K562 (cell line): ENCODE results near the gene KCNQ4. TPM values are rescaled to one million over a fixed set of nuclear protein-coding genes. Genes with fewer than 3 reads are reported as not detected.

Experiments
- ATAC-seq: fragments of 200-7000 bp; cut with Tn5 transposase; 3 replicates; pipeline ENCODE4 v1.9.1; 2020; ENCODE audit warnings: moderate library complexity
- BruUV-seq: library from RNA; stranded (reverse); fragments of 400-500 nt; replicated peaks from 2 replicates; lab custom pipeline; 2021; lab: Mats Ljungman, UMichigan
- CTCF ChIA-PET: fragments of 300-600 bp; formaldehyde crosslinking; extraction: SDS; loops from one replicate; lab custom pipeline; 2021; ENCODE audit warnings: low intra/inter-chr PET ratio; lab: Yijun Ruan, JAX
- POLR2A ChIA-PET: fragments of 300-600, 350-650 bp; sonication (Branson Sonifier 250); formaldehyde crosslinking; extraction: SDS; loops from one replicate; lab custom pipeline; 2021; ENCODE audit warnings: antibody characterized with exemption, inconsistent platforms; lab: Yijun Ruan, JAX
- DNase-seq, 4 experiments: peaks; one replicate each; pipeline versions ENCODE4 v3.0.0 to v3.0.0-alpha.2; 2011 to 2018; ENCODE audit warnings: low spot score in 3 of 4, mixed read lengths in 3 of 4; ENCODE audit errors: extremely low read depth in 1 of 4
- FAIRE-seq: peaks from 2 replicates; lab custom pipeline; 2011; peaks lifted over from hg19 to GRCh38; lab: Jason Lieb, UNC
- H2AFZ ChIP-seq: 2 replicates; pipeline ENCODE4 v1.6.0; 2011; ENCODE audit warnings: low read depth, low read length, control low read depth, inconsistent platforms
- H3K27ac ChIP-seq: fragments of 200-600 bp; 3 replicates; pipeline ENCODE4 v1.8.0; 2011; ENCODE audit warnings: low read depth, mild to moderate bottlenecking, control low read depth, inconsistent platforms, low read length, moderate library complexity, mixed read lengths; ENCODE audit errors: extremely low read depth
- H3K27me3 ChIP-seq, 2 experiments: fragments of 300-600 bp in 1 of 2; 2 replicates in 1 of 2; 3 replicates in 1 of 2; pipeline versions ENCODE4 v1.6.0 to v1.8.0; 2011; ENCODE audit warnings: inconsistent platforms in 2 of 2, low read length in 2 of 2, mild to moderate bottlenecking in 1 of 2, mixed read lengths in 1 of 2, moderate library complexity in 1 of 2; ENCODE audit not compliant: control insufficient read depth in 2 of 2, insufficient read depth in 2 of 2
- H3K36me3 ChIP-seq: fragments of 300-600 bp; 3 replicates; pipeline ENCODE4 v1.8.0; 2011; ENCODE audit warnings: mild to moderate bottlenecking, low read length, inconsistent platforms; ENCODE audit not compliant: control insufficient read depth, insufficient read depth
- H3K4me1 ChIP-seq, 2 experiments: fragments of 200-600 bp in 1 of 2; replicated peaks in 1 of 2; 2 replicates in 1 of 2; 3 replicates in 1 of 2; pipeline versions ENCODE4 v1.5.1 to v1.8.0; 2011; ENCODE audit warnings: inconsistent platforms in 2 of 2, low read length in 2 of 2, mild to moderate bottlenecking in 1 of 2, mixed read lengths in 1 of 2, moderate library complexity in 1 of 2; ENCODE audit not compliant: control insufficient read depth in 2 of 2, insufficient read depth in 2 of 2
- H3K4me2 ChIP-seq: 2 replicates; pipeline ENCODE4 v1.6.1; 2011; ENCODE audit warnings: low read length, control low read depth, inconsistent platforms, mixed read lengths; ENCODE audit not compliant: insufficient read depth
- H3K4me3 ChIP-seq: fragments of 200-600 bp; sonication (generic), shearing (Covaris generic); 2 replicates; pipeline ENCODE4 v1.5.1; 2016; ENCODE audit warnings: control low read depth, inconsistent platforms
- H3K79me2 ChIP-seq: fragments of 200-600 bp; 3 replicates; pipeline ENCODE4 v1.8.0; 2011; ENCODE audit warnings: low read length, inconsistent platforms; ENCODE audit not compliant: control insufficient read depth, insufficient read depth
- H3K9ac ChIP-seq, 2 experiments: 2 replicates each; pipeline versions ENCODE4 v1.6.0 to v1.6.1; 2011; ENCODE audit warnings: low read depth in 2 of 2, low read length in 2 of 2, control low read depth in 1 of 2, inconsistent platforms in 1 of 2, mild to moderate bottlenecking in 1 of 2, mixed read lengths in 1 of 2; ENCODE audit not compliant: insufficient read depth in 1 of 2
- H3K9me1 ChIP-seq: one replicate; pipeline ENCODE4 v1.6.0; 2011; ENCODE audit warnings: inconsistent platforms, mild to moderate bottlenecking, low read length, moderate library complexity; ENCODE audit not compliant: control insufficient read depth, insufficient read depth
- H3K9me3 ChIP-seq: replicated peaks from 2 replicates; pipeline ENCODE4 v1.5.1; 2011; ENCODE audit warnings: low read depth, low read length, inconsistent platforms; ENCODE audit not compliant: control insufficient read depth, insufficient read depth
- H4K20me1 ChIP-seq: replicated peaks from 2 replicates; pipeline ENCODE4 v1.6.1; 2011; ENCODE audit warnings: low read length, inconsistent platforms, mixed read lengths; ENCODE audit not compliant: control insufficient read depth, insufficient read depth
- BMI1 ChIP-seq: fragments of 150-350 bp; IDR thresholded peaks from 2 replicates; pipeline ENCODE4 v1.6.1; 2014; ENCODE audit warnings: low read length
- CTBP1 ChIP-seq: fragments of 450-650 bp; IDR thresholded peaks from 2 replicates; pipeline ENCODE4 v1.6.1; 2016; ENCODE audit warnings: borderline replicate concordance
- FOS ChIP-seq: IDR thresholded peaks from 3 replicates; pipeline ENCODE4 v1.6.1; 2011; ENCODE audit not compliant: insufficient read length; ENCODE audit errors: extremely low read depth
- JUN ChIP-seq, 2 experiments: sonication (generic) in 1 of 2; formaldehyde crosslinking in 1 of 2; IDR thresholded peaks; 2 replicates each; pipeline versions ENCODE4 v1.6.1 to v1.8.0; 2012 to 2022; ENCODE audit warnings: borderline replicate concordance in 2 of 2, mild to moderate bottlenecking in 2 of 2, improper control_type of control experiment in 1 of 2, low read depth in 1 of 2, low read length in 1 of 2, missing genetic modification reagents in 1 of 2
- MTA1 ChIP-seq: fragments of 450-650 bp; IDR thresholded peaks from 2 replicates; pipeline ENCODE4 v1.6.1; 2017; ENCODE audit warnings: borderline replicate concordance
- NCOR1 ChIP-seq: fragments of 450-650 bp; IDR thresholded peaks from 2 replicates; pipeline ENCODE4 v1.6.1; 2016; ENCODE audit warnings: mild to moderate bottlenecking, moderate library complexity
- SMARCA4 ChIP-seq: fragments of 450-650 bp; IDR thresholded peaks from 2 replicates; pipeline ENCODE4 v1.6.1; 2016
- SMC3 ChIP-seq: conservative IDR thresholded peaks from 2 replicates; pipeline ENCODE4 v1.6.1; 2011; ENCODE audit warnings: low read depth, low read length, improper control_type of control experiment; ENCODE audit not compliant: insufficient read depth
- SOX6 ChIP-seq: fragments of 450-650 bp; IDR thresholded peaks from 2 replicates; pipeline ENCODE4 v1.6.1; 2014; ENCODE audit warnings: mild to moderate bottlenecking
- TEAD2 ChIP-seq: fragments of 450-650 bp; IDR thresholded peaks from 2 replicates; pipeline ENCODE4 v1.6.1; 2016; ENCODE audit warnings: missing genetic modification characterization, control low read depth, missing compliant biosample characterization
- ZBTB17 ChIP-seq: fragments of 450-650 bp; formaldehyde crosslinking; IDR thresholded peaks from 2 replicates; pipeline ENCODE4 v1.4.0; 2020; ENCODE audit warnings: mild to moderate bottlenecking
- WGBS: fragments of 100-300 bp; shearing (Covaris generic); methylation state at CpG from one replicate; pipeline ENCODE4 v1.1.6; 2016; ENCODE audit warnings: low coverage, mixed read lengths; ENCODE audit not compliant: insufficient coverage; ENCODE audit errors: missing lambda C conversion rate; 5-methylcytosine and 5-hydroxymethylcytosine counted together
- in situ Hi-C: fragments of 300-500 bp; cut with MboI; formaldehyde crosslinking; loops from 4 replicates; pipeline ENCODE4 v1.15.0; 2018; ENCODE audit warnings: inconsistent platforms, mixed read lengths
- intact Hi-C: fragments of 100-400 bp; cut with micrococcal nuclease; formaldehyde crosslinking; loops from 2 replicates; pipeline ENCODE4 v1.14.2; 2022
- polyA plus RNA-seq, 8 experiments: library from polyadenylated mRNA; depleted of rRNA in 4 of 8; stranded (reverse) in 5 of 8; unstranded in 3 of 8; fragments of >200 nt; fragmentation: Nextera tagmentation in 2 of 8; fragmentation: Illumina TruSeq in 1 of 8; extraction: Ambion mirVana in 2 of 8; extraction: Trizol in 1 of 8; gene quantifications; 2 replicates each; pipeline versions ENCODE4 v1.2.1 to v1.2.3, GENCODE V29; 2011 to 2014; ENCODE audit warnings: inconsistent platforms in 1 of 8, missing spikeins in 1 of 8
- total RNA-seq, 7 experiments: library from RNA; depleted of rRNA in 6 of 7; stranded (reverse); fragments of >200 nt in 6 of 7; fragmentation: Illumina TruSeq in 2 of 7; extraction: Trizol in 2 of 7; gene quantifications; 2 replicates each; pipeline versions ENCODE4 v1.2.1 to v1.2.3, GENCODE V29; 2011 to 2021; ENCODE audit warnings: low replicate concordance in 1 of 7
- TF ChIP-seq, protein P1 (sequence below), 3 experiments: fragments of 200-800 bp in 1 of 3; sonication (Bioruptor generic) in 1 of 3; sonication (generic) in 1 of 3; formaldehyde crosslinking in 1 of 3; IDR thresholded peaks; 2 replicates each; pipeline versions ENCODE4 v1.6.1 to v1.8.0; 2016 to 2022; ENCODE audit warnings: mild to moderate bottlenecking in 2 of 3, missing compliant biosample characterization in 2 of 3, missing genetic modification characterization in 2 of 3, missing genetic modification reagents in 1 of 3
- TF ChIP-seq, protein P2 (sequence below): fragments of 250-450 bp; sonication (Bioruptor Pico); IDR thresholded peaks from 2 replicates; pipeline ENCODE4 v1.8.0; 2022; ENCODE audit warnings: inconsistent platforms
- TF ChIP-seq, protein P3 (sequence below): sonication (generic); IDR thresholded peaks from 2 replicates; pipeline ENCODE4 v1.6.1; 2016
- TF ChIP-seq, protein P4 (sequence below): conservative IDR thresholded peaks from 2 replicates; pipeline ENCODE4 v1.6.1; 2011; ENCODE audit warnings: low read depth, mild to moderate bottlenecking, low read length; ENCODE audit not compliant: control insufficient read depth

The KCNQ4 gene
- total and polyA plus RNA-seq, 9 of the 15 experiments (the other 6 are each of a cell fraction or from before 2014, with no cell fraction given): 0.07 to 4.1 (median 0.79) TPM

DNA sequence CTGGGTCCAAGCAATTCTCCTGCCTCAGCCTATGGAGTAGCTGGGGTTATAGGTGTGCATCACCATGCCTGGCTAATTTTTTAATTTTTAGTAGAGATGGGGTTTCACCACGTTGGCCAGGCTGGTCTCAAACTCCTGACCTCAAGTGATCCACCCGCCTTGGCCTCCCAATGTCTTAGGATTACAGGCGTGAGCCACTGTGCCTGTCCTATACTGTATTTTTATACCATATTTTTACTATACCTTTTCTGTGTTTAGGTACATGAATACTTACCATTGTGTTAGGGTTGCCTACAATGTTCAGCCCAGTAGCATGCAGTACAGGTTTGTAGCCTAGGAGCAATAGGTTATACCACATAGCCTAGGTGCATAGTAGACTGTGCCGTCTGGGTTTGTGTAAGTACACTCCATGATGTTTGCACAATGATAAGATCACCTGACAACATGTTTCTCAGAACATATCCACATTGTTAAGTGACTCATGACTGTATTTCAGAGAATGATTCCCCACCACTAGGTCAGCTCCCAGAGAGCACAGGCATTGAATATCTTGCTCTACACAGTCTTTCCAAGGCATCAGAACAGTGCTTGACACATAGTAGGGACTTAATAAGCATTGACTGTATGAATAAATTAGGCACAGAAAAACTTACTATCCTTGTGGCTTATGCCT lies 84.6 kb downstream of the KCNQ4 start:
- Histone ChIP-seq H3K4me2 (peak overlapping the region; percentile 53), H4K20me1 (no peaks in the 10 kb centered on the region), H3K9ac (0 out of 4 replicates have a peak overlapping the region, but pooled peaks have one; percentile 0 to 71), H3K36me3 (no peaks in the 10 kb centered on the region), H3K9me1 (no peaks in the 10 kb centered on the region), H3K79me2 (no peaks in the 10 kb centered on the region), H3K27me3 (no peaks in the 10 kb centered on the region; a peak in 1 of 5 replicates), H3K4me1 (peaks cover 40 to 53% of the 10 kb centered on the region in 2 experiments), H3K9me3 (peaks cover 4% of the 10 kb centered on the region; the same call in 1 of the 2 replicates), H3K4me3 (no peak overlapping the region), H2AFZ (peak overlapping the region; percentile 67), H3K27ac (peak overlapping the region; percentile 39)
- CTCF ChIA-PET: no interaction called here
- POLR2A ChIA-PET: interaction anchor here (0.7 to 1.7 kb wide), 7 partner anchors 8 to 82 kb away, joined by 3 to 7 read pairs (median 4); no protein-coding TSS in a partner anchor
- DNase-seq: peak in 3 of 4 experiments; percentile 48 to 83 (median 71)
- in situ Hi-C loops: no loop called here
- peak; percentile 85 for FAIRE-seq
- no TSS peak for BruUV-seq
- peak; percentile 79 for ATAC-seq
- 32% methylated on average over 4 of the region's 4 CpGs for WGBS
- intact Hi-C loops: no loop called here
- TF ChIP-seq MTA1 (peak; percentile 58; the same call in 1 of the 2 replicates), FOS (peak; percentile 57), SMARCA4 (peak; percentile 95), SOX6 (peak; percentile 95), ZBTB17 (CRISPR knock-in tag) (0 out of 2 replicates have a peak, but pooled peaks have one; percentile 59), SMC3 (0 out of 2 replicates have a peak, but pooled peaks have one; percentile 21), CTBP1 (peak; percentile 72; the same call in 1 of the 2 replicates), BMI1 (no peak), NCOR1 (peak; percentile 68), TEAD2 (tag) (peak; percentile 32; the same call in 1 of the 2 replicates), JUN (IDR thresholded peaks at IDR 0.05; ENCODE audit: borderline replicate concordance, low read depth, low read length) (peak; percentile 96), JUN (CRISPR knock-in tag; IDR thresholded peaks at IDR 0.05; ENCODE audit: borderline replicate concordance) (no peak)
- TF ChIP-seq, protein P1, sequence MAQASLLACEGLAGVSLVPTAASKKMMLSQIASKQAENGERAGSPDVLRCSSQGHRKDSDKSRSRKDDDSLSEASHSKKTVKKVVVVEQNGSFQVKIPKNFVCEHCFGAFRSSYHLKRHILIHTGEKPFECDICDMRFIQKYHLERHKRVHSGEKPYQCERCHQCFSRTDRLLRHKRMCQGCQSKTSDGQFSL (CRISPR knock-in tag; IDR thresholded peaks at IDR 0.05): no peak
- TF ChIP-seq, protein P1 (tag; IDR thresholded peaks at IDR 0.05): no peak
- TF ChIP-seq, protein P2, sequence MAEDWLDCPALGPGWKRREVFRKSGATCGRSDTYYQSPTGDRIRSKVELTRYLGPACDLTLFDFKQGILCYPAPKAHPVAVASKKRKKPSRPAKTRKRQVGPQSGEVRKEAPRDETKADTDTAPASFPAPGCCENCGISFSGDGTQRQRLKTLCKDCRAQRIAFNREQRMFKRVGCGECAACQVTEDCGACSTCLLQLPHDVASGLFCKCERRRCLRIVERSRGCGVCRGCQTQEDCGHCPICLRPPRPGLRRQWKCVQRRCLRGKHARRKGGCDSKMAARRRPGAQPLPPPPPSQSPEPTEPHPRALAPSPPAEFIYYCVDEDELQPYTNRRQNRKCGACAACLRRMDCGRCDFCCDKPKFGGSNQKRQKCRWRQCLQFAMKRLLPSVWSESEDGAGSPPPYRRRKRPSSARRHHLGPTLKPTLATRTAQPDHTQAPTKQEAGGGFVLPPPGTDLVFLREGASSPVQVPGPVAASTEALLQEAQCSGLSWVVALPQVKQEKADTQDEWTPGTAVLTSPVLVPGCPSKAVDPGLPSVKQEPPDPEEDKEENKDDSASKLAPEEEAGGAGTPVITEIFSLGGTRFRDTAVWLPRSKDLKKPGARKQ: no peak
- TF ChIP-seq, protein P3, sequence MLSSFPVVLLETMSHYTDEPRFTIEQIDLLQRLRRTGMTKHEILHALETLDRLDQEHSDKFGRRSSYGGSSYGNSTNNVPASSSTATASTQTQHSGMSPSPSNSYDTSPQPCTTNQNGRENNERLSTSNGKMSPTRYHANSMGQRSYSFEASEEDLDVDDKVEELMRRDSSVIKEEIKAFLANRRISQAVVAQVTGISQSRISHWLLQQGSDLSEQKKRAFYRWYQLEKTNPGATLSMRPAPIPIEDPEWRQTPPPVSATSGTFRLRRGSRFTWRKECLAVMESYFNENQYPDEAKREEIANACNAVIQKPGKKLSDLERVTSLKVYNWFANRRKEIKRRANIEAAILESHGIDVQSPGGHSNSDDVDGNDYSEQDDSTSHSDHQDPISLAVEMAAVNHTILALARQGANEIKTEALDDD: 0 out of 2 replicates have a peak, but pooled peaks have one; percentile 18
- TF ChIP-seq, protein P4, sequence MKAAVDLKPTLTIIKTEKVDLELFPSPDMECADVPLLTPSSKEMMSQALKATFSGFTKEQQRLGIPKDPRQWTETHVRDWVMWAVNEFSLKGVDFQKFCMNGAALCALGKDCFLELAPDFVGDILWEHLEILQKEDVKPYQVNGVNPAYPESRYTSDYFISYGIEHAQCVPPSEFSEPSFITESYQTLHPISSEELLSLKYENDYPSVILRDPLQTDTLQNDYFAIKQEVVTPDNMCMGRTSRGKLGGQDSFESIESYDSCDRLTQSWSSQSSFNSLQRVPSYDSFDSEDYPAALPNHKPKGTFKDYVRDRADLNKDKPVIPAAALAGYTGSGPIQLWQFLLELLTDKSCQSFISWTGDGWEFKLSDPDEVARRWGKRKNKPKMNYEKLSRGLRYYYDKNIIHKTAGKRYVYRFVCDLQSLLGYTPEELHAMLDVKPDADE: no peak
